Fibroblast of lung (primary cell): Measurements from ENCODE around the gene GRIN2A.

Experiments used
- CTCF ChIP-seq, 2 donors: IDR thresholded peaks in 1 of 2; conservative IDR thresholded peaks in 1 of 2; 1 replicate in 1 of 2; 2 replicates in 1 of 2; pipeline ENCODE4 v1.5.1; 2011 to 2012; ENCODE audit warnings: low read length in 2 of 2, control low read depth in 1 of 2, inconsistent platforms in 1 of 2, low read depth in 1 of 2, mild to moderate bottlenecking in 1 of 2
- EZH2 ChIP-seq: IDR thresholded peaks from 2 replicates; pipeline ENCODE4 v1.5.1; 2012; ENCODE audit warnings: low read length, control low read depth, mild to moderate bottlenecking; ENCODE audit errors: missing control alignments

GRCh38 chr16:10122546-10122945 is 59.7 kb downstream of the GRIN2A start:
- TF ChIP-seq CTCF (conservative IDR thresholded peaks at IDR 0.05 in 1 of 2, IDR thresholded peaks at IDR 0.05 in 1 of 2; ENCODE audit: low read depth in 1 of 2, low read length in 2 of 2) = peak in 1 of 2 donors; percentile 23
- TF ChIP-seq EZH2 = no peak
